ENCODE data around the gene CLDN11. TPM values are rescaled to one million over a fixed set of nuclear protein-coding genes. Genes with fewer than 3 reads are reported as not detected.

The CLDN11 gene
- total RNA-seq, 1 donor from 2014 or later: 2.5 TPM

GRCh38 chr3:170438836-170439235, 20.2 kb downstream of the CLDN11 start:
- Histone ChIP-seq H3K27me3 (ENCODE audit: control insufficient read depth, insufficient read depth, low read length) (no peaks in the 10 kb centered on the region), H3K4me3 (ENCODE audit: low read depth, low read length) (no peak overlapping the region), H3K36me3 (ENCODE audit: control insufficient read depth, insufficient read depth, low read length) (no peaks in the 10 kb centered on the region)
- no peak for DNase-seq (ENCODE audit: low read depth)
- TF ChIP-seq CTCF (IDR thresholded peaks at IDR 0.05; ENCODE audit: insufficient read depth, low read length, poor library complexity, severe bottlenecking): no peak

- TF ChIP-seq CTCF (IDR thresholded peaks at IDR 0.05; ENCODE audit: insufficient read depth, low read length, poor library complexity, severe bottlenecking): no peak
- Histone ChIP-seq H3K36me3 (ENCODE audit: control insufficient read depth, insufficient read depth, low read length) (no peaks in the 10 kb centered on the region), H3K4me3 (ENCODE audit: low read depth, low read length) (no peak overlapping the region), H3K27me3 (ENCODE audit: control insufficient read depth, insufficient read depth, low read length) (no peaks in the 10 kb centered on the region)
- DNase-seq (ENCODE audit: low read depth): no peak
Measured at GRCh38 chr3:170440344-170440743, 21.7 kb downstream of the CLDN11 start.

GRCh38 chr3:170441412-170441811, 22.7 kb downstream of the CLDN11 start:
- no peak overlapping the region for H3K4me3 ChIP-seq (ENCODE audit: low read depth, low read length)
- H3K27me3 ChIP-seq (ENCODE audit: control insufficient read depth, insufficient read depth, low read length): no peaks in the 10 kb centered on the region
- no peak for TF ChIP-seq CTCF (IDR thresholded peaks at IDR 0.05; ENCODE audit: insufficient read depth, low read length, poor library complexity, severe bottlenecking)
- H3K36me3 ChIP-seq (ENCODE audit: control insufficient read depth, insufficient read depth, low read length): no peaks in the 10 kb centered on the region
- DNase-seq (ENCODE audit: low read depth): no peak

GRCh38 chr3:170442947-170443346, 24.3 kb downstream of the CLDN11 start:
- no peak for DNase-seq (ENCODE audit: low read depth)
- H3K36me3 ChIP-seq (ENCODE audit: control insufficient read depth, insufficient read depth, low read length): no peaks in the 10 kb centered on the region
- no peak overlapping the region for H3K4me3 ChIP-seq (ENCODE audit: low read depth, low read length)
- no peaks in the 10 kb centered on the region for H3K27me3 ChIP-seq (ENCODE audit: control insufficient read depth, insufficient read depth, low read length)
- no peak for TF ChIP-seq CTCF (IDR thresholded peaks at IDR 0.05; ENCODE audit: insufficient read depth, low read length, poor library complexity, severe bottlenecking)

GRCh38 chr3:170443457-170443856, 24.8 kb downstream of the CLDN11 start:
- Histone ChIP-seq H3K4me3 (ENCODE audit: low read depth, low read length) (no peak overlapping the region), H3K36me3 (ENCODE audit: control insufficient read depth, insufficient read depth, low read length) (no peaks in the 10 kb centered on the region), H3K27me3 (ENCODE audit: control insufficient read depth, insufficient read depth, low read length) (no peaks in the 10 kb centered on the region)
- DNase-seq (ENCODE audit: low read depth): no peak
- no peak for TF ChIP-seq CTCF (IDR thresholded peaks at IDR 0.05; ENCODE audit: insufficient read depth, low read length, poor library complexity, severe bottlenecking)

GRCh38 chr3:170448584-170448983, 29.9 kb downstream of the CLDN11 start:
- TF ChIP-seq CTCF (IDR thresholded peaks at IDR 0.05; ENCODE audit: insufficient read depth, low read length, poor library complexity, severe bottlenecking): no peak
- DNase-seq (ENCODE audit: low read depth): no peak
- Histone ChIP-seq H3K36me3 (ENCODE audit: control insufficient read depth, insufficient read depth, low read length) (no peaks in the 10 kb centered on the region), H3K27me3 (ENCODE audit: control insufficient read depth, insufficient read depth, low read length) (no peaks in the 10 kb centered on the region), H3K4me3 (ENCODE audit: low read depth, low read length) (no peak overlapping the region)
